CD4-positive, alpha-beta T cell treated with Interferon alpha-2 for 1 hour (primary cell): ENCODE data around the gene SKI.
"Not testable (repeated sequence)": the region's sequence is repeated elsewhere in the genome, so short reads cannot be mapped to it uniquely, and the experiment has no call there.

Source experiments
- DNase-seq, 2 donors: peaks; one replicate each; pipeline ENCODE4 v3.0.0-alpha.2; 2020 to 2022

Gene SKI

DNA sequence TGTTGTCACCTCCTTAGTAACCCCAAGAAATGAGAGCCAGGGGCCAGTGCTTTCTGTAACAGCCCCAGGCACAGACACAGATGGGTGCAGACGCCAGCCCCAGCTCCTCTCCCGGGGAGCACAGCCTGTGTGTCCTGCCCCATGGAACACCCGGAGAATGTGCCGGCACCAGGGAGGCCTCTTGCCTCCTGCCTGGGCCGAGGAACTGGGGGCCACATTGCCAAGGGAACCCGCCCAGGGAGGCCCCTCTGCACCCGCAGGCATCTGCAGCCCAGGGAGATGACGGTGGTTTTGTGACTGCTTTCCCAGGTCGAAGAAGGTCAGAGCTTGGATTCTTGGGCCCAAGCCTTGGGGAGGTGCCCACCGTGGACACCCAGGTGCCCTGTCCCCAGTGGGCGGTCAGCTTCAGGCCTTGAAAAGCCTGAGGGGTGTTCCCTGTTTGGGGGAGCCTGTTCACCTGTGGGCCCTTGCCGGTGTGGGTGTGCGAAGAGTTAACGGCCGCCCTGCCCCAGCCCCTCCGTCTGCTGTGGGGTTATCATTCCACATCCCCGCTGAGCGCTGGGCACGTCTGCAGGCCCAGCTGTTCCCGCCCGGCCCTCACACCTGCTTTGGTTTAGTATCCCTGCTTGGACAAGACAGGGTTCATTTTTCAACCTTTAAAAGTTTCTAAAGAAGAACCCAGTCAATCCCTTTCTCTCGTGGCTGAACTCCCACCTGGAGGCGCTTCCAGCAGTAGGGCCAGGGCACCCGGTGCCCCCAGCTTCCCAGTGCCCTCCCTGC is 100.7 kb downstream of the SKI start:
- DNase-seq: no peak

DNA sequence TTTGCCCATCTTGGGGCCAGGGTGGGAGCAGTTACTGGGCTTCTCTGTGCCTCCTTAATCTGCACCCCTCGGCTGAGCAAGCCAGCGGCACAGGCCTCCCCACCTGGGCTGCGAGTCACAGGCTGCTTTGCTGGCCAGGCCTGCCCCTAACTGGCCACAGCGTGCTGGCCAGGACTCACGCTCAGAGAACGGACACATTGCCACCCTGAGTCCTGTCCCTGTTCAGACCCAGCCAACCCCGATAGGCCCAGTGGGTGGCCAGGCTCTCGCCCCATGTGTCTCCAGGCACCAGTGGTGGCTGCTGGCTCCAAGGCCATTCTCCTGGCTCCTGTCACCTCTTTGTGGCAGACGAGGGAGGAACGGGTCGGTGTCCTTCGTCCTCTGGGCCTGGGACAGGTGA is 101.9 kb downstream of the SKI start:
- no peak for DNase-seq

DNA sequence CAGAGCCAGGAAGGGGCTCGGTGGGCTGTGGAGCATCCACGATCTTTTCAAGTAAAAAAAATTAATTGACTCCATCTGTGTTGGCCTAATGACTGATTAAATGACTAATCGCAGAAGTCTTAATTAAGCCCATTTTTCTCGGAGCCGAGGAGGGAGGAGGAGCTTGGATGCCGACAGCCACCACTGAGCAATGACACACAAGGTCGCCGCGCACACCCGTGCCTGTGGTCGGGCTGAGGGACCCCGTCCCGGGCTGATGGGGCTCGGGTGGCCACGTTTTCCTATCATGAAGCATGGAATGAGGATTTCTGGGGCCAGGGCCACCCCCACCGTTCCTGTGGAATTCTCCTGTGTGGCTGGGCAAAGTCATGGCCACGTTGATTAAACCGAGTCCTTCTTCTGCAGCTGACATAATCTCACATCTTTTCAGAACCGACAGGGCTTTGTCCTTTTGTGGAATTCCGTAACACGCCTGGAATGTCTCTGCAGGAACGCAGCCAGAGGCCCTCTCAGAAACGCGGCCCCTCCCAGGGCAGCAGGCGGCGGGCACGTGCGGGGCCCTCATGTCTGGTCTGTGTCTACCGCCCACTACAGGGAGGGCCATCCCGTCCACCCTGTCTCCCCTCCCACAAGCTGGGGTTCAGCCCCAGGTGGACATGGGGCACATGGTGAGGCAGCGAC is 102.5 kb downstream of the SKI start:
- no peak for DNase-seq

DNA sequence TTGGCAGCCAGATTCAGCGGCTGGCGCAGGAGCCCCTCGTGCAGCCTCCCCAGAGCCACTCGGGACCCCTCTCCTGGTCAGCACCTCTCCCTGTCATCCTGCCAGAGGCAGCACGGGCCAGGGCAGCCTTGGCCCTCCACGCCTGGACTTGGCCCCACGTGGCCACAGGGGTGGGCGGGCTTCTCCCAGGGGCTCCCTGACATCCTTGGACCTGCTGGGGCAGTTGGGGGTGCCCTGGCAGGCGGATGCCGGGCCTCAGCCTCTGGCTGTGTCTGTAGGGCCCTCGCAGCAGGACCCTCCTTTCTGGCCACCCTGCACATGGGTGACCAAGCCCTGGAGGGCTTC is 103.1 kb downstream of the SKI start:
- DNase-seq: no peak

DNA sequence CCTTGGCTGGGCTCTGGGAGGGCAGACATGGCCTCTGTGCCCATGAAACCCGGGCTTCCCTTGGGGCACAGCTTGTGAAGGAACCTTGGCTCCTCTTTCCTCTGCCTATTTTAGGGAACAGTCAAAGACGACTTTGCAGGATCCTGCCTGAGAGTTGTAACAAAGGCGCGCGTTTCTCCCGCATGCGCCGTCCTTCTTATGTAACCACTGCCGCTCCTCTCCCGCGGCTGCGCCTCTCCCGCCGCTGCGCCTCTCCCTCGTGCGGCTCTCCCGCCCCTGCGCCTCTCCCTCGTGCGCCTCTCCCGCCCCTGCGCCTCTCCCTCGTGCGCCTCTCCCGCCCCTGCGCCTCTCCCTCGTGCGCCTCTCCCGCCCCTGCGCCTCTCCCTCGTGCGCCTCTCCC is 103.5 kb downstream of the SKI start:
- DNase-seq: not testable (repeated sequence)

DNA sequence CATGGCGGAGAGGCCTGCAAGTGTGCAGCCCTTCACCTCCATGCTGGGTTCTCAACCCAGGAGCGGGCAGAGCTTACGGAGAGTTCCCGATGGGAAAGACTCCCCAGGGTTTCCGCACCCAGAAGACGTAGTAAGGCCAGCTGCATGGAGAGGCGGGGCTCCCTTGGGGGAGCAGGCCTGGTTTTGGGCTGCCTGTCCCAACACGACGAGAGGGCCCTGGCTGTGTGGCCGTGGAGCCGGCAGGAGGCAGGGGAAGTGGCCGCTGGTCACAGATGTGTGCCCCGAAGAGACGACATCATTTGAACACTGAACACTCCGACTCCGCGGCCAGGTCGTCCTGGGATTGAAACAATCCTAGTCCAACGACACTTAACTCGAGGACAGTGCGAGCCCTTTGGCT is 106.2 kb downstream of the SKI start:
- no peak for DNase-seq

DNA sequence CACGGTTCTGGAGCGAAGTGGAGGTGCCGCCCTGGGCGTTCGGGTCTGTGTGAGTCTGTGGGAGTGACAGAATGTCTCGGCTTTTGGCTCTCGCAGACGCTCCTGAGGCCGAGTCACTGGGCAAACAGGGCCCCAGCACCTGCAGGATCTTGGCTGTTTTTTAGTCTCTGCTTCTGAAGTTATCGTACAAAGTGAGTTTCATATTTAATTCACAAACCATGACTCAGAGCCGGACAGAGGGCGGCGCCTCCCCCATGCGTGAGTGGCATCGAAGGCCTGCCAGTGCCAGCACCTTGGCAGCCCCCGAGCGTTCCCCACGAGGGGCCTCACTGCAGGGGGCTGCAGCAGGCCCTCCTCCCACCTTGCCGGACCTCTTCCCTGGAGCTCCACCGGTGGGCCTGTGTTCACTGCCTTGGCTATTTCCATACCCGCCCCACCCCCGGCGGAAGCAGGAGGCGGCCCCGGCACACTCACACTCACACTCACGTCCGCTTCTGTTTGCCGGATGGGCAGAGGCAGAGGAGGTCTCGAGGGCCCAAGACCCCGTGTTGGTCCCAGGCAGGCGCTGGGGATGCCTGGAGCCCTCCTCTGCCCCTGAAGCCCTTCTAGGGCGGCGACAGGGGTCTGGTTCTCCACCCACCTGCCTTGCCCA is 106.9 kb downstream of the SKI start:
- DNase-seq: no peak

DNA sequence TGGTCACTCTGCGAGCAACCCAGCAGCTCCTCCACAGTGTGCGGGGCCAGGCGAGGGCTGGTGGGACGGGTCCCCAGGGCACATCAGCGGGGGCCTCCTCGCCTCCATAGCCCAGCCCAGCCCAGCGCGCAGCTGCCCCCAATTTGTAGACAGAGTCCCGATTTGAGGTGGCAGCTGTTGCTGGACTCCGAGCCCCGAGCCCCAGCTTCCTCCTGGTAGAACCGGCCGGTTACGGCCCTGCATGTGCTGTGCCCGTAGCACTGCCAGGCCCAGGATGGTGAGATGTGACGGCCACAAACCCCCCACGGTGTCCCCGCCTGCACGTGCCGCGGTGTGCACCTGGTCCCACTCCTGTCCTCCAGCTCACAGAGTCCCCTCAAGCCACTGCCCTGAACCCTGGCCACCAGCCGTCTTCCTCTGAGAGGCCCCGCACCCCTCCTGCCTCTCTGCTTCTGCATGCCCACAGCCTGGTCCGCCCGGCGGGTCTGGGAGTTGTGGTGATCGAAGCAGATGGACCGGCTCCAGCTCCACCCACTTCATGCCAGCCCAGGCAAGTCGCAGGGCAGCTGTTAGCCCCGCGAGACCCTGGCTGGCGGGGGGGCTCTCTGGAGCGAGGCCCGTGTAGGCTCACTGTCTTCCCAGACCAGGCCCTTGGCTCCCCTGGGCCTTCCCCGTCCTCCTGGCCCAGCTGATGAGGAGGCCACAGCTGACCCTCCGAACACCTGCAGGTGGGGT is 107.8 kb downstream of the SKI start:
- DNase-seq: no peak

DNA sequence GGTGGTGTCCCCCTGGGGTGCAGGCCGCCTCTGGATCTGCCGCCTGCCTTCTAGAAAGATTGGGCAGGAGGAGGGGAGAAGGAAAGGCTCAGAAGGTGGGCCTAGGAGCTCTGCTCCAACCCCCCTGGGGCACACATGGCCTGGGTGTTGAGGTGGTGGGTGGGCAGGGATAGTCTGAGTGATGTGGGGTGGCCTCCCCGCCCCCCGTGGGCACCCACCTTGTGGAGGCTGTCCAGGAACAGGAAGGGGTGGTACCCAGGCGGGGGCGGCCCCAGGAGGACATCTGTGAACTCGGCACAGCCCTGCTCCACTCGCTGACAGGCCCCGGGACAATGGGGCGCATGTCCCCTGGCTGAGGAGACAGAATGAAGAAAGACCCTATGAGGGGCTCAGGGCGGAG is 108.4 kb downstream of the SKI start:
- no peak for DNase-seq

DNA sequence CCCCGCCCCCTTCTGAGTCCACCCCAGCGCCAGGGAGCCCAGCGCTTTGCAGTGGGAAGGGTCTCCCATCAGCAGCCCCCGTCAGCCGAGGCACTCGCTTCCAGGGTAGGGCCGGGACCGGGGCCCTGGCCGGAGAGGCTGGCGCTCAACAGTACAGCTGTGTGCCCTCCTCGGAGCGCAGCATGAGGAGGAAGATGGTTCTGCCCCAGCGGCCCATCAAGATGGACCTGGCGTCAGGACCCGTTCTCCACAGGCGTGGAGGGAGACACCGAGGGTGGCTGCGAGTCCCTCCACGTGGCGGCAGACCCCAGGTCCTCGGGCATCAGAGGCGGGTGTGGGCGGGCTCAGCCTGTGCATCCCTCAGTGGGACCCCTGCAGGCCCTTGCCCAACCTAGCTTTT is 109.0 kb downstream of the SKI start:
- no peak for DNase-seq

DNA sequence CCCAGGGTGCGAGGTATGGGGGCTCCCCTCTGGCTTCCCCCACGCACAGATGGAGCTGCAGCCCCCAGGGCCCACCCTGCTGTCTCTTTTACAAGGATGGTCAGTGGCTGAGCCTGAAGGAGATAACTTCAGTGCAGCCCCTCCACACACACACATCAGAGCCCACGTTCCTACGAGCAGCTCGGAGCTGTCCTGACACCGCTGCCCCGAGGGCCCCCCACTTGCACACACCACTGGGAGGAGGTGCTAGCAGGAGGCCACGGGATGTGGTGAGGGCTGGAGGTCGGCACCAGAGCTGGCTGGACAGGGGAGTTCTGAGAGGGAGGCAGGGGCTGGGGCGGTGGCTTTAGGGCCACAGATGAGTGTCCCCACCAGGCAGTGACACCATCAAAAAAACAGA is 109.4 kb downstream of the SKI start:
- no peak for DNase-seq

DNA sequence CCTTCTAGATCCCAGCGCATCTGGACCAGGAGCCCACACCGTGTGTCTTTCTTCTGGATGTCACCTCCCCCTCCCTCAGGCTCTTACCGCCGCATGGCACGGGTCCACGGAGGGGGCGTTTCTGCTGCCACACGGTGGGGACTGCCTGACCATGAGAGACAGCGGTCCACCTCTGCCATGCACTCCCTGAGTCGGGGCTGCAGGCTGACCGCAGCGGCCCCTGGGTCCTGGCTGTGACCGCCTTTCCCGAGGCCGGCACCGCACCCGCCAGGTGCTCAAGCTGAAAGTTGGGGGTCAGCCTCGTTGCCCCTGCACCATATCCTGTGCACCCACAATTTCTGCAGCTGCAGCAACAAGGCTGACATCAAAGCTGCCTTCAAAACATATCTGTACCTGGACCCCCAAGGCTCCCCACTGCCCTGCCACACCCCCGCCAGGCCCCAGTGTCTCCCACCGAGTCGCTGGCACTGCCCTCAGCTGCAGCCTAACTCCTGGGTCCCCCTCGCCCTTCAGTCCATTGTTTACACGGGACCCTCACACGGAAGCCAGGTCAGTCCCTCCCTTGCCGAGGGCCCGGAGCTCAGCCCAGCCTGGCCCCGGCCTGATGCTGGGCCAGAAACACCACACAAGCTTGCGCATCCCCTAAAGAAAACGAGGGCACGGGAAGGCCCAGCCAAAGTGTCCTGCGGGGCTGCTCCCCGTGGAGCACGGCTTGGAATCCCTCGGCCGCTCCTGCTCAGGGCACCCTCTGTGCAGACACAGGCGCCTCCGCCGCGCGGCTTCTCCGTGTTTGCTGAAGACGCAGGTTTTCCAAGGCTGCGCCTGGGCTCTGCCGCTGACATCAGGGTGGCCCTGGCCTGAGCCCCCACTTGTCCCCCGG is 111.3 kb downstream of the SKI start:
- no peak for DNase-seq

DNA sequence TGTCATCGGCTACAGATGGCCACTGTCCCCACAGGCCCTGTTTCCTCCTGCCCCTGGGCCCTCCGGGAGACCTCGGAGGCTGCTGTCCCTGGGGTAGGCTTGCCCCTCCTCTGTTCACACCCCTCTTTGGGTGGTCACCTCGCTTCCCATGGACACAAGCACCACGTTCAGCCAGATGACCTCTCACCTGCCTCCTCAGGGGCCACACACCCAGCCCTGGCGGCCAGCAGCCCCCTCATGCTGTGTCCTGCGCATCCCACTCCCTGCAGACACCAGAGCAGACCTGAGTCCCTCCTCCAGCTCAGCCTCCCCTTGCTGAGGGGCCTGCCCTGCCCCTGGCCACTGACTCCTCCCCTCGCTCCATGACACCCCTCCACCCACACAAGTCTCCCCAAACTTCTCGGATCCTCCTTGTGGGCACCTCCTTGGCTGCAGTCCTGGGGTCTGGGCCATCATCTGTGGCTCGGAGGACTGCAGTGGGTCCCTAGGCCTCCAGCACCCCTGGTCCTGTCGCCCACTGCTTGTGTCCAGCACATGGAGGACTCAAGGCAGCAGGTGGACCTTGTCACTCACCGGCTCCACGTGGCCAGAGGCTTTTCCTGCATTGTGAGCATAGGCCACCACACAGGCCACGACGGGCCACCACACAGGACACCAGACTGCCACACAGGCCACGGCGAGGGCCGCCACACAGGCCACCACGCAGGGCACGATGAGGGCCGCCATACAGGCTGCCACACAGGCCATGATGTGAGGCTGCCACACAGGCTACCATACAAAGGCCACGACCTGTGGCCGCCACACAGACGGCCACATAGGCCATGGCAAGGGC is 112.2 kb downstream of the SKI start:
- DNase-seq: no peak

DNA sequence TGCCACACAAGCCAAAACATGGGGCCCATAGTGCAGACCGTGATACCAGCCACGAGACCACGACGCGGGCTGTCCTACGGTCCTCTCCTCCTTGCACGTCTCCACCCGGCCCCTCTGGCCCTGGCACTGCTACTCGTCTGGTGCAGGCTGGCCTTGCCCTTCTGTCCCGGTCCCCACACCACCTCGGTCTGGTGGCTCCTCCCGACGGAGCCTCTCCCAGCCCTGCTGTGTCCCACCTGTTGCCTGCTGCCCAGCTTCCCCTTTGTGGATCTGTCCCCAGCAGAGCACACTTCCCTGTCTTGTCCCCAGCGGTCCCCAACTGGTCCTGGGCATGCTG is 112.8 kb downstream of the SKI start:
- DNase-seq: no peak

DNA sequence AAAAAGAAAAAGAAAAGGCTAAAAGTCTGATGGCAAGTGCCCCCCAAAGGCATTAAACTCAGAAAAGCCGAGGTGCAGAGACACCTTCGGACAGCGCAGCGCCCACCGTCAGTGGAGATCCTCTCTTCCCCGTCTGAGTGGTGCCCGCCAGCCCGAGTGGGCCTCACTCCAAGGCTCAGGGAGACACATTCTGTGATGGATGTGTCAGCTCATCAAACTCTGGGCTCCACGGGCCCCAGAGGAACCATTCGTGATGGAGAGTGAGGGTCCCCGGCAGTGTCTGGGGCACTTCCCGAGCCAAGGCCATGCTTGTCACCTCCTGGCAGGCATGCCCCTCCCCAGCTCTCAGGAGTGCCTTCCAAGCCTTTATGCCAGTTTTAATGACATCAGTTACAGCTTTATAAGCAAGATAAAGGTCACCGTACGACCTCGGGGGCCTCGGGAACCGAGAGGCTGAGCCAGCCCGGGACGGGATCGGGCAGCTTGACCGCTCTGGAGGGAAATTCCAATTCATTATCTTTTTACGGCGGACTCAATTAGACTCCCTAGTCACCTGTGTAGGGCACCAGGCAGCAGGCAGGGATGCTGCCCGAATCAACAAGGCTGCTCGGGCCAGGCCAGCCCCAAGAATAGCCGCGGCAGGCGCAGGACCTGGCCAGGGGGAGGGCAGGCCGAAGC is 113.7 kb downstream of the SKI start:
- no peak for DNase-seq

DNA sequence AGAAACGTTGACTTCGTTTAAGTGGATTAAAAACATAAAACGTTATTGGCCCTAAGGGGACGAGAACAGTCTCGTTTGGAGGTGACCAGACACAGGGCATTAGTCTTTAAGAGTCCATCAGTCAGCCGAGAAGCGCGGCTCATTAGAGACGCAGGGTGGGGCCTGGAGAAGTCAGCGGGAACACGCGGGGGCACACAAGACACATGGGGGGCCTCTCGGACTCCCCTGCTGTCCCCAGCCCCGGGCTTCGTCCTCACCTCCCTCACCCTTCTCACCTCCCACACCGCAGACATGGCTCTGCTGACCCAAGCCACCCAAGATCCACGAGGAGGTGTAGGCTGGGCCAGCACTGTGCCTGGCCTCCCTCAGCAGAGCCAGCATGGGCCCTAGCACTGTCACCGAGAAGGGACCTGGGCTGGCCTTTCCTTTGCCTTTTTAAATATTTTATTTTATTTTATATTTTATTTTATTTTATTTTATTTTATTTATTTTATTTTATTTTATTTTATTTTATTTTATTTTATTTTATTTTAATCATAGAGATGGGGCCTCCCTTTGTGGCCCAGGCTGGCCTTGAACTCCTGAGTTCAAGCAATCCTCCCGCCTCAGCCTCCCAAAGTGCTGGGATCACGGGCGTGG is 114.4 kb downstream of the SKI start:
- DNase-seq: no peak

DNA sequence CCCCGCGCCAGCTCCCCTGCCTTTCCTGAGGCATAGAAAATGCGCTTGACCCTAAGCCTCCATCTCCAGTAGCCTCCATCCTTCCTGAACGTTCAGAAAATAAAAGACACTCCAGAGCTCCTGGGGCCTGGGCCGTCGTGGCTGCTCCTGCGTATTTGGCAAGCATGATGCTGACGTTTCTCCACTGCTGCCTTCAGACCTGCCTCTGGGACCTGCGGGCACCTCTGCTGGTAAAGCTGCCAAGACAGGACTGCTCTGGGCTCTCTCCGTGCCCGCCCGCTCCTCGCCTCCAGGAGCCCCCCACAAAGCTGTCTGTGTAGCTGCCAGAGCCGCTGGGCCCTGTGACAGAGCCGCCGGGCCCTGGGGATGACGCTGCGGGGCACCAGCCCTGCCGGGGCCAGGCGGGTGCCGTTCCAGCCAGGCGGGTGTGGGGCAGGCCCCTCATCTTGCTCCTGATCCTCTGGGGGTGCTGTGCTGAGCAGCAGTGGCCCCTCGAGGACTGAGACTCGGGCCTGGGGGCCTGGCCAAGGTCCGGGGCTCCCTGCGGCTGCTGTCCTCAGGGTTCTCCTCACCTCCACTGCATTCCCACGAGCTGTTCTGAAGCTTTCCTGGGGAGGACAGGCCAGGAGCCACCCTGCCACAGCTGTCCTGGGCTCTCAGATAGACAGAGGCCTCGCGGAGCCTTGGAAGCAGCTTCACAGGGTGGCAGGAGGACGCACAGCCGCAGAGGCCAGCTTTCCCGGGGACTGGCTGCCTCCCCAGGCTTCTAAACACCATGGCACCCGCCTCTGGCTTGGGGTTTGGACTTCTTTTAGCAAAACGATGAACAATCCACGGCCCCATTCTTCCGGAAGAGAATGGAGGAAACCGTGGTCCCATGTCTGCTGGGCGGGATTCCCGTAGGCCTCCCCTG is 115.2 kb downstream of the SKI start:
- DNase-seq: no peak

DNA sequence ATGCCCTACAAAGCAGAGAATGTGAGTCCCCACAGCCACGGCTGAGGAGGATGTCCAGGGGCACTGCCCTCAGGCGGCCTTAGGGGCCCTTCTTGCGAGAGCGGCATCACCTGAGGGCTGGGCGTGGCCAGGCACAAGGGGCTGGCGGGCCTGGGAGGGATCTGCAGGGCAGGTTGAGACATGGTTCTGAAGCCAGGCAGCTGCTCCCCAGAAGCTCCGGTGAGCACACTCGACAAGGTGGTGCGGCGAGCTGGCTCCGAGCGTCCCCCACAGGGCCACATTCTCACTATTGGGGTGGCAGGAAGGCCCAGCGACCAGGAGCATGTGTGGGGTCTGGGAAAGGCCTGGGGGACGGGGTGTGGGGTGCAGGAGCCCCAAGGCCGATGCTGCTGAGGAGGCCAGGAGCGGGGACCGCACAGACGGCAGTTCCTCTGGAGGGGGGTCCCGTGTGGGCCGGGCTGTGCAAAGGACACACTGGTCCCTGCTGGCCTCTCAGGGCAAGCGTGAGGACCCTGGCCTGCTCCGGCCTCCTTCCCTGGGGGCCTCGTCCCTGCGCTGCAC is 116.1 kb downstream of the SKI start:
- no peak for DNase-seq

DNA sequence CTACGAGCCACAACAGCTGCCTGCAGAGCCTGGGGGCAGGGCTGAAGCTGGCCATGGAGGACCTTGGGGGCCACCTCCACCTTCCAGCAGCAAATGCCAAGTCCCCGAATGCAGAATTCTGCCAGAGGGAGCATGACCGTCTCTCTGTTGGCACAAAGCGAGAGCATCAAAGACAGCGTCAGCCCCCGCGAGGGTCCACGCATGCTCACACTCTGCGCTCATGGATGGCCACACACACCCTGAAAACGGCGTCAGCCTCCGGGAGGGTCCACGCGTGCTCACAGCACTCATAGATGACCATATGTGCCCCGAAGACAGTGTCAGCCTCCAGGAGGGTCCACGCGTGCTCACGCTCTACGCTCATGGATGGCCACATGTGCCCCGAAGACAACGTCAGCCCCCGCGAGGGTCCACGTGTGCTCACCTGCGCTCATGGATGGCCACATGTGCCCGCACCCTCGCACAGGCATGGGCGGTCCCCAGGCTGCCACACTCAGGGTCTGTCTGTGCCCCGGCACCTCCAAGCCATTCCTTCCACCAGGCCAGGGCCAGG is 116.7 kb downstream of the SKI start:
- DNase-seq: no peak
